K562 (cell line): ENCODE data around the gene DBNDD2. TPM values are rescaled to one million over a fixed set of nuclear protein-coding genes. Genes with fewer than 3 reads are reported as not detected.
A peak's percentile ranks its signal among the peaks of the same experiment; 100 is the strongest.

Experiments used
- BCL6 ChIP-seq: fragments of 250-450 bp; sonication (Bioruptor Pico); IDR thresholded peaks from 2 replicates; pipeline ENCODE4 v1.4.0; 2020
- CREB1 ChIP-seq, 2 experiments: sonication (generic) in 1 of 2; formaldehyde crosslinking in 1 of 2; IDR thresholded peaks; 2 replicates each; pipeline versions ENCODE4 v1.6.1 to v1.8.0; 2012 to 2022; ENCODE audit warnings: inconsistent platforms in 1 of 2, mild to moderate bottlenecking in 1 of 2, missing genetic modification reagents in 1 of 2, moderate library complexity in 1 of 2
- CREB3L1 ChIP-seq: fragments of 450-650 bp; IDR thresholded peaks from 2 replicates; pipeline ENCODE4 v1.6.1; 2014; ENCODE audit warnings: low read depth, mild to moderate bottlenecking, moderate library complexity, borderline replicate concordance
- CTCF ChIP-seq, 3 experiments: IDR thresholded peaks in 2 of 3; conservative IDR thresholded peaks in 1 of 3; 2 replicates each; pipeline ENCODE4 v1.5.1; 2011 to 2012; ENCODE audit warnings: low read length in 3 of 3, mild to moderate bottlenecking in 3 of 3, control low read depth in 2 of 3, improper control_type of control experiment in 1 of 3, inconsistent platforms in 1 of 3, low read depth in 1 of 3, mixed read lengths in 1 of 3, moderate library complexity in 1 of 3; ENCODE audit not compliant: insufficient read depth in 2 of 3
- DACH1 ChIP-seq: fragments of 450-650 bp; IDR thresholded peaks from 2 replicates; pipeline ENCODE4 v1.6.1; 2018; ENCODE audit not compliant: partially characterized antibody
- EP300 ChIP-seq: IDR thresholded peaks from 2 replicates; pipeline ENCODE4 v1.6.1; 2012; ENCODE audit warnings: low read length, improper control_type of control experiment
- EP400 ChIP-seq: fragments of 450-650 bp; IDR thresholded peaks from 2 replicates; pipeline ENCODE4 v1.6.1; 2017; ENCODE audit warnings: antibody characterized with exemption, mild to moderate bottlenecking, moderate library complexity
- ETV1 ChIP-seq: fragments of 450-650 bp; conservative IDR thresholded peaks from 2 replicates; pipeline ENCODE4 v1.6.1; 2016; ENCODE audit warnings: missing genetic modification characterization, control low read depth, low read depth, missing compliant biosample characterization
- FOXJ2 ChIP-seq: fragments of 200-800 bp; sonication (Bioruptor generic); IDR thresholded peaks from 2 replicates; pipeline ENCODE4 v1.6.1; 2016; ENCODE audit warnings: missing genetic modification characterization, missing compliant biosample characterization
- GABPB1 ChIP-seq: sonication (generic); formaldehyde crosslinking; IDR thresholded peaks from 2 replicates; pipeline ENCODE4 v1.8.0; 2022; ENCODE audit warnings: mild to moderate bottlenecking, missing genetic modification reagents
- HCFC1 ChIP-seq: IDR thresholded peaks from 2 replicates; pipeline ENCODE4 v1.6.1; 2012; ENCODE audit warnings: low read depth, low read length, improper control_type of control experiment
- HNRNPH1 ChIP-seq: fragments of 200-400 bp; formaldehyde crosslinking; optimal IDR thresholded peaks from 2 replicates; pipeline ENCODE3; 2017; ENCODE audit warnings: low read depth, mild to moderate bottlenecking, low read length, moderate library complexity
- KLF16 ChIP-seq: IDR thresholded peaks from 2 replicates; pipeline ENCODE4 v1.6.1; 2016; ENCODE audit warnings: antibody characterized with exemption
- LCOR ChIP-seq: sonication (generic); formaldehyde crosslinking; IDR thresholded peaks from 2 replicates; pipeline ENCODE4 v1.8.0; 2022; ENCODE audit warnings: mild to moderate bottlenecking, missing genetic modification reagents
- RHOXF2B ChIP-seq: fragments of 250-450 bp; sonication (Bioruptor Pico); conservative IDR thresholded peaks from 2 replicates; pipeline ENCODE4 v1.5.1; 2021
- TAF7 ChIP-seq: fragments of 450-650 bp; IDR thresholded peaks from 2 replicates; pipeline ENCODE4 v1.6.1; 2016; ENCODE audit warnings: missing genetic modification characterization, missing compliant biosample characterization
- TARDBP ChIP-seq: fragments of 450-650 bp; IDR thresholded peaks from 2 replicates; pipeline ENCODE4 v1.6.1; 2016
- TEAD4 ChIP-seq, 2 experiments: sonication (generic) in 1 of 2; formaldehyde crosslinking in 1 of 2; IDR thresholded peaks; 2 replicates each; pipeline versions ENCODE4 v1.6.1 to v1.8.0; 2012 to 2022; ENCODE audit warnings: borderline replicate concordance in 1 of 2, inconsistent platforms in 1 of 2, low read length in 1 of 2, mild to moderate bottlenecking in 1 of 2, missing genetic modification reagents in 1 of 2
- ZNF324 ChIP-seq: fragments of 250-450 bp; sonication (Bioruptor Pico); IDR thresholded peaks from 2 replicates; pipeline ENCODE4 v1.4.0; 2020; ENCODE audit warnings: mild to moderate bottlenecking
- ZNF431 ChIP-seq: sonication (generic); formaldehyde crosslinking; IDR thresholded peaks from 2 replicates; pipeline ENCODE4 v1.8.0; 2022; ENCODE audit warnings: mild to moderate bottlenecking, missing genetic modification reagents
- ZNF449 ChIP-seq: fragments of 250-450 bp; sonication (Bioruptor Pico); IDR thresholded peaks from 2 replicates; pipeline ENCODE4 v1.8.0; 2022; ENCODE audit warnings: moderate library complexity, mild to moderate bottlenecking, inconsistent platforms
- ZNF655 ChIP-seq: fragments of 250-450 bp; sonication (Bioruptor Pico); IDR thresholded peaks from 2 replicates; pipeline ENCODE4 v1.5.0; 2021
- ZNF75A ChIP-seq: fragments of 450-650 bp; formaldehyde crosslinking; IDR thresholded peaks from 2 replicates; pipeline ENCODE4 v1.4.0; 2020; ENCODE audit warnings: mild to moderate bottlenecking
- polyA plus RNA-seq, 8 experiments: library from polyadenylated mRNA; depleted of rRNA in 4 of 8; stranded (reverse) in 5 of 8; unstranded in 3 of 8; fragments of >200 nt; fragmentation: Nextera tagmentation in 2 of 8; fragmentation: Illumina TruSeq in 1 of 8; extraction: Ambion mirVana in 2 of 8; extraction: Trizol in 1 of 8; gene quantifications; 2 replicates each; pipeline versions ENCODE4 v1.2.1 to v1.2.3, GENCODE V29; 2011 to 2014; ENCODE audit warnings: inconsistent platforms in 1 of 8, missing spikeins in 1 of 8
- total RNA-seq, 7 experiments: library from RNA; depleted of rRNA in 6 of 7; stranded (reverse); fragments of >200 nt in 6 of 7; fragmentation: Illumina TruSeq in 2 of 7; extraction: Trizol in 2 of 7; gene quantifications; 2 replicates each; pipeline versions ENCODE4 v1.2.1 to v1.2.3, GENCODE V29; 2011 to 2021; ENCODE audit warnings: low replicate concordance in 1 of 7

DBNDD2 gene
- total and polyA plus RNA-seq, 9 of the 15 experiments (the other 6 are each of a cell fraction or from before 2014, with no cell fraction given): 12.8 to 64.0 (median 35.8) TPM

- no peak for TF ChIP-seq ZNF75A (CRISPR knock-in tag)
- TF ChIP-seq CREB1 (IDR thresholded peaks at IDR 0.05): no peak
- peak; percentile 46; the same call in 1 of the 2 replicates for TF ChIP-seq CREB1 (CRISPR knock-in tag; IDR thresholded peaks at IDR 0.05)
- TF ChIP-seq ZNF655 (CRISPR knock-in tag): no peak
- no peak for TF ChIP-seq BCL6
- peak; percentile 14; the same call in 1 of the 2 replicates for TF ChIP-seq LCOR (CRISPR knock-in tag)
- peak; percentile 37; the same call in 1 of the 2 replicates for TF ChIP-seq ZNF431 (CRISPR knock-in tag)
- no peak for TF ChIP-seq DACH1
- no peak for TF ChIP-seq HNRNPH1
- 0 out of 2 replicates have a peak, but pooled peaks have one; percentile 25 for TF ChIP-seq HCFC1
- no peak for TF ChIP-seq FOXJ2 (tag)
- TF ChIP-seq EP400: 0 out of 2 replicates have a peak, but pooled peaks have one; percentile 31
- peak; percentile 59; the same call in 1 of the 2 replicates for TF ChIP-seq GABPB1 (CRISPR knock-in tag)
- TF ChIP-seq TEAD4 (IDR thresholded peaks at IDR 0.05; ENCODE audit: low read length): 0 out of 2 replicates have a peak, but pooled peaks have one; percentile 4
- TF ChIP-seq TEAD4 (CRISPR knock-in tag; IDR thresholded peaks at IDR 0.05; ENCODE audit: borderline replicate concordance): no peak
- no peak for TF ChIP-seq TAF7
- TF ChIP-seq CTCF (IDR thresholded peaks at IDR 0.05 in 2 of 3, conservative IDR thresholded peaks at IDR 0.05 in 1 of 3; ENCODE audit: insufficient read depth in 2 of 3, low read depth in 1 of 3, low read length in 3 of 3): peak; percentile 94 to 96 (median 95)
- no peak for TF ChIP-seq RHOXF2B
- 0 out of 2 replicates have a peak, but pooled peaks have one; percentile 14 for TF ChIP-seq EP300
- peak; percentile 58; the same call in 1 of the 2 replicates for TF ChIP-seq TARDBP
- 0 out of 2 replicates have a peak, but pooled peaks have one; percentile 33 for TF ChIP-seq KLF16
- no peak for TF ChIP-seq ETV1 (tag)
- TF ChIP-seq ZNF449 (CRISPR knock-in tag): no peak
- no peak for TF ChIP-seq CREB3L1
- no peak for TF ChIP-seq ZNF324 (CRISPR knock-in tag)
Observed at GRCh38 chr20:45436732-45437485, 28.8 kb downstream of the DBNDD2 start (continued).
